ENCODE measurements around the gene NPHP4.

- TF ChIP-seq POLR2A (IDR thresholded peaks at IDR 0.05; ENCODE audit: low read depth, low read length): no peak
- no peak for TF ChIP-seq CTCF (IDR thresholded peaks at IDR 0.05; ENCODE audit: extremely low read depth in 1 of 2, insufficient read depth in 1 of 2, low read depth in 1 of 2, low read length in 2 of 2)
- no peak for TF ChIP-seq EZH2 (IDR thresholded peaks at IDR 0.05; ENCODE audit: borderline replicate concordance, low read depth, low read length, severe bottlenecking)
- TF ChIP-seq POLR2AphosphoS5 (IDR thresholded peaks at IDR 0.05; ENCODE audit: insufficient read depth, low read depth, low read length): no peak
- TF ChIP-seq, protein P1, sequence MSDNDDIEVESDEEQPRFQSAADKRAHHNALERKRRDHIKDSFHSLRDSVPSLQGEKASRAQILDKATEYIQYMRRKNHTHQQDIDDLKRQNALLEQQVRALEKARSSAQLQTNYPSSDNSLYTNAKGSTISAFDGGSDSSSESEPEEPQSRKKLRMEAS (IDR thresholded peaks at IDR 0.05; ENCODE audit: insufficient read depth, insufficient read length): no peak
- TF ChIP-seq FOS (IDR thresholded peaks at IDR 0.05; ENCODE audit: borderline replicate concordance, insufficient read depth, low read length): no peak
These were observed 1.6 kb upstream of the NPHP4 start for GRCh38 chr1:5993556-5994491.

All from endothelial cell of umbilical vein (primary cell).